Hematopoietic multipotent progenitor cell (in vitro differentiated cells): ENCODE data around the gene ZMYND8. TPM values are rescaled to one million over a fixed set of nuclear protein-coding genes. Genes with fewer than 3 reads are reported as not detected.
"Not testable (repeated sequence)": the region's sequence is repeated elsewhere in the genome, so short reads cannot be mapped to it uniquely, and the experiment has no call there.

ENCODE experiments used
- DNase-seq, 3 donors: peaks; one replicate each; pipeline ENCODE4 v3.0.0-alpha.2; 2011 to 2015; ENCODE audit warnings: low read depth in 2 of 3, low spot score in 2 of 3
- total RNA-seq: library from RNA; depleted of rRNA; stranded (reverse); fragments of >200 nt; gene quantifications from one replicate; pipeline ENCODE4 v1.2.3, GENCODE V29; 2012

Gene ZMYND8
- 38.2 TPM for total RNA-seq

GRCh38 chr20:47356526-47357295 lies at the start of gene ZMYND8:
ZMYND8 (minus strand) TSS chr20:47356699; CDS start chr20:47356670, 29 bp downstream.
- DNase-seq, result peak; percentile 90 to 97 (median 97)

- no peak for DNase-seq
These were observed 49.4 kb upstream of the ZMYND8 start for GRCh38 chr20:47405775-47406325.

DNA sequence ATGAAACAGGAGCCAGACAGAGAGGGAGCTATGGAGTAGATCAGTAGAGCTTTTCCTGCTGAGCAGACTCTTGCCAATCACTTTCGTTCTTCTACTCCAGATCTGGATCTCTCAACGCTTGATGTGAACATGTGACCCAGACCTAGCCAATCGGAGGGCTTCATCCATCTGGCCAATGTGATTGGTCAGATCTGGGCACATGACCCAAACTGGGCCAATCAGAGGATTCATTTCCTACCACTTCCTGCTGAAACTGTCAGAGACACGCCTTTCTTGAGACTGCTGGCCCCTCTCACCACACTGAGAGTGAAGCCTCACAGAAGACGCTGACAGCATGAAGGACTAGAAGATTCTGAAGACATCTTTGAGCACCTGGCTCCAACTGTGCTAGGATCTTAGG lies 44.2 kb upstream of the ZMYND8 start:
- DNase-seq, result no peak

- DNase-seq, result peak in 1 of 3 donors; percentile 49
These were observed 41.3 kb upstream of the ZMYND8 start for GRCh38 chr20:47397652-47398301.

- no peak for DNase-seq
These were observed 40.4 kb upstream of the ZMYND8 start for GRCh38 chr20:47396762-47397476.

DNA sequence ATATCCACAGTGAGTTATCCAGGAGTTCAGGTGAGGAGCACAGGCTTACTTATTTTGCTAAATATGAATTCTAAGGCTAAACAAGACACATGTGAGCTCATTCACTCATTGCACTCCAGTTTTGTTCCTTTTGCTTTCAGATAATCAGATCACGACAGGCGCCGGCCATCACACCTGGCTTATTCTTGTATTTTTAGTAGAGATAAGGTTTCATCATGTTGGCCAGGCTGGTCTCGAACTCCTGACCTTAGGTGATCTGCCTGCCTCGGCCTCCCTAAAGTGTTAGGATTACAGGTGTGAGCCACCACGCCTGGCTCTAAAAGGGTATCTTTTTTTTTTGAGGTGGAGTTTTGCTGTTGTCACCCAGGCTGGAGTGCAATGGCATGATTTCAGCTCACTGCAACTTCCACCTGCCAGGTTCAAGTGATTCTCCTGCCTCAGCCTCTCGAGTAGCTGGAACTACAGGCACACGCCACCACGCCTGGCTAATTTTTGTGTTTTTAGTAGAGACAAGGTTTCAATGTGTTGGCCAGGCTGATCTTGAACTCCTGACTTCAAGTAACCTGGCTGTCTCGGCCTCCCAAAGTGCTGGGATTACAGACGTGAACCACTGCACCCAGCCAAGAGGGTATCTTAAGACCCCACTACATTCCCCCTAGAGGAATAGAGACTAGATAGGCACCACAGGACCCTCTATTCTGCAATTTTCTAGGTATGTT lies 37.5 kb upstream of the ZMYND8 start:
- DNase-seq, result not testable (repeated sequence)

- DNase-seq, result no peak
These were observed 36.2 kb upstream of the ZMYND8 start for GRCh38 chr20:47392721-47393073.

GRCh38 chr20:47392015-47392720 lies 35.7 kb upstream of the ZMYND8 start:
- peak in 2 of 3 donors; percentile 44 to 68 for DNase-seq

DNA sequence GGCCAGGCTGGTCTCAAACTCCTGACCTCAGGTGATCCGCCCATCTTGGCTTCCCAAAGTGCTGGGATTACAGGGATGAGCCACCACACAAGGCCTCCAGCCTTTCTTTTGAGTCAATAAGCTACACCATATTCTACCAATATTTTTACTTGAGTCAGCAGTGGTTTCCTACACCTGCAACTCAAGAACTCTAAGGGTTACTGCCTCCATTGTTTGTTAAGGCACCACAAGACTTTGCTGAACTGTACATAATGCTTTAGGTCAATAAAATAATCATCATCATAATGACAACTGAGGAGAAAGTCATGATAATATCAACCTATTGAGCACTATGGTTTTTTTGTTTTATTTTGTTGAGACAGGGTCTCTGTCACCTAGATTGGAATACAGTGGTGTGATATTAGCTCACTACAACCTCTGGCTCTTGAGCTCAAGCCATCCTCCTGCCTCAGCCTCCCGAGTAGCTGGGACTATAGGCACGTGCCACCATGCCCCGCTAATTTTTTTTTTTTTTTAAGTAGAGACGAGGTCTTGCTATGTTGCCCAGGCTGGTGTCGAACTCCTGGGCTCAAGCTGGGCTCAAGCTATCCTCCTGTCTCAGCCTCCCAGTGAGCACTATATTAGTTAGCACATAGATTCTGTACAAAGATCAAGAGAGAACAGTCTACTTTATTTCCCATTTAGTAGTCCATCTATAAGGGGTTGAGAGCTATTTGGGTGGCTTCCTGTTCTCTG lies 34.9 kb upstream of the ZMYND8 start:
- DNase-seq, result no peak

- DNase-seq, result no peak
These were observed 33.4 kb upstream of the ZMYND8 start for GRCh38 chr20:47389867-47390347.

- not testable (repeated sequence) for DNase-seq
These were observed 29.5 kb upstream of the ZMYND8 start for GRCh38 chr20:47385968-47386367.

DNA sequence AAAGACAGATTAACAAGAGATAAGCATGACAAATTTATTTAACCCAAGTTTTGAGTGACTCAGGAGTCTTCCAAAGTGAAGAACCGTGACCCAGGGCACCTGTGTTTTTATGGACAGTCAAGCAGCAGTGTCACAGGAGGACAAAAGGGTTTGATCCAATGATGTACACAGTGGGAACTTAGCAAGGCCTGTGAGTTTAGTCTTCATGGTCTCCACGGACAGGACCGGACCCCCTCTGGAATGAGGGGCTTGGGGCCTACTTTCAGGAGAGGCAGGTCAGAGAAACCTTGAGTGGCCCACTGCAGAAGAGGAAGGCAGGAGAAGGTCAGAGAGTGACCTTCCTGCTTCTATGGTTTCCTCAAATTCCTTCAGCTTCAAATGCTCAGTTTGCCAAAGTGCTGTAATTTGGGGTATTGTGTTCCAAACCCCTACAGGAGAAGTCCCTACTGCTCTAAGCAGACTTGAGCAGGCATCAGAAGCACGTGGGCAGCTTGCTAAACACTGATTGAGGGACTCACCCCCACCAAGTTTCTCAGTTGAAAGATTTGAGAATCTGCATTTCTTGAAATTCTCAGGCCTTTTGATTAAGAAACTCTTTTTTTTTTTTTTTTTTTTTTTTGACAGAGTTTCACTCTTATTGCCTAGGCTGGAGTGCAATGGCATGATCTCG lies 26.4 kb upstream of the ZMYND8 start:
- no peak for DNase-seq

- no peak for DNase-seq
These were observed 24.0 kb upstream of the ZMYND8 start for GRCh38 chr20:47380481-47380880.

DNA sequence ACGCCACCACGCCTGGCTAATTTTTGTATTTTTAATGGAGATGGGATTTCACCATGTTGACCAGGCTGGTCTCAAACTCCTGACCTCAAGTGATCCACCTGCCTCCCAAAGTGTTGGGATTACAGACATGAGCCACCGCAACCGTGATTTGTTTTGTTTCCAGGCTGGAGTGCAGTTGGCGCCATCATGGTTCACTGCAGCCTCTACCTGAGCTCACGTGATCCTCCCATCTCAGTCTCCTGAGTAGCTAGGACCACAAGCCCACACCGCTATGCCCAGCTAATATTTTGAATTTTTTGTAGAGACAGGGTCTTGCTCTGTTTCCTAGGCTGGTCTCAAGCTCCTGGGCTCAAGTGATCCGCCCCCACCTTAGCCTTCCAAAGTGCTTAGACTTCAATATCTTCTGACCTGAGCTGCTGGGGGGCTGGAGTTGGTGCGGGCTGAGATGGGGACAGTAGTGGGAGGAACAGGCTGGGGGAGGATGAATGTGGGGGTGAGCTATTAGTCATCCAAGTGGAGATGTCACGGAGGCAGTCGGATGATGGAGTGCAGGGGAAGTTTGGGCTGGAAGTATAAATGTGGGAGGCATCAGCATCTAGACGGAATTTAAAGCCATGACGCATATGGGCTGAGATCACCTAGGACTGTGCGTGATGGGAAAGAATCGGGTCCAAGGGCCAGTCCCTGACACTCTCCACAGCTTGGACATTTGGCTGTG lies 23.1 kb upstream of the ZMYND8 start:
- DNase-seq, result no peak

DNA sequence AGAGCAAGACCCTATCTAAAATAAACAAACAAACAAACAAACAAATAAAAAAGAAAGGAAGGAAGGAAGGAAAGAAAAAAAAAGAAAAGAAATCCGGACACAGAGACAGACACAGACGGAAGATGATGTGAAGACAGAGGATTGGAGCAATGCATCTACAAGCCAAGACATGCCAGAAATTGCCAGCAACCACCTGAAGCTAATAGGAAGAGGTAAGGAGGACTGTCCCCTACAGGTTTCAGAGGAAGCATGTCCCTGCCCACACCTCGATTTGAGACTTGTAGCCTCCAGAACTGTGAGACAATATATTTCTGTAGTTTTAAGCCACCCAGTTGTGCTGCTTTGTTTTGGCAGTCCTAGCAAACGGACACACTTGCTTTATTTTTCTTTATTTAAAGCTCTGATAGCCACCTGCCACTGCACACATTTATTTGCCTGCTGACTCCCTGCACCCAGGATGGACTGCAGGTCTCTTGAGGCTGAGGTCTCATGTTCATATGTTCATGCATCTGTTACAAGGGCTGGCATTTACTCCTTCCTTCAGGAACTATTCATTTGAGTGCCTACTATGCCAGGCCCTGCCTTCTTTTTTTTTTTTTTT lies 20.7 kb upstream of the ZMYND8 start:
- DNase-seq, result no peak

- not testable (repeated sequence) for DNase-seq
These were observed 19.7 kb upstream of the ZMYND8 start for GRCh38 chr20:47376096-47376643.

- DNase-seq, result not testable (repeated sequence)
These were observed 17.6 kb upstream of the ZMYND8 start for GRCh38 chr20:47374121-47374520.
